H1 (cell line): ENCODE results near the gene SMLR1.

Experiments
- JUN ChIP-seq: IDR thresholded peaks from 2 replicates; pipeline ENCODE4 v1.6.1; 2011; ENCODE audit warnings: low read depth, mild to moderate bottlenecking, improper control_type of control experiment, low read length
- YY1 ChIP-seq: IDR thresholded peaks from 2 replicates; pipeline ENCODE4 v1.6.1; 2011; ENCODE audit warnings: low read depth, mild to moderate bottlenecking, low read length

DNA sequence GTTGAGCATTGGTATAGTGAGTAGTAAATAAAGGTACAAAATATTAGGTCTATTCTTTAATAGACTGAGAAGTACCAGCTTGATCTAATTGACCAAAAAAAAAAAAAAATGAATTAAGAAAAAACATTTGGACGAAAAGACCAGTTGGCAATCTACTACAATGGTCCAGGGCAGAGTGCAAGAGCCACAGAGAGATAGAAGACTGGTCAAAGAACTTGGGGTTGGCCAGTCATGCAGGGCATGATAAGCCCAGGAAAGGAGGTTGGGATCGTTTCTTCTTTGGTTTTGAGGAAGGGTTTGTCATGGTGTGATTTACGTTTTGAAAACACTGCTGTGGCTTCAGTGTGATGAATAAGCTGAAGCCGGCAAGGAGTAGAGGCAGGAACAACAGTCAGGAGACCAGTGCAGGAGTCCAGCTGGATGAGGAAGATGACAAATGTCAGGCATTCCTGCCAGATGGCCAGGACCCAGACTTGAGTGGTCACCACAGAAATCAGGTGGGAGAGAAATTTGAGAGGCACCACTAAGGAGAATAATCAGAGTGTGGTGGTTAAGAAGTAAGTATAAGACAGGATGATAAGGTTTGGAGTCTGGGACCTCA lies 14.0 kb downstream of the SMLR1 start:
- TF ChIP-seq YY1 (no peak), JUN (no peak)
